Hepatocyte (in vitro differentiated cells): ENCODE results near the gene UROC1. TPM values are rescaled to one million over a fixed set of nuclear protein-coding genes. Genes with fewer than 3 reads are reported as not detected.

Source experiments
- DNase-seq: peaks from one replicate; pipeline ENCODE4 v3.0.0-alpha.2; 2016; ENCODE audit warnings: low spot score
- H2AFZ ChIP-seq: fragments of 200-600 bp; sonication (generic); 2 replicates; pipeline ENCODE4 v1.6.0; 2016; ENCODE audit warnings: antibody characterized with exemption, mild to moderate bottlenecking
- H3K27ac ChIP-seq: fragments of 200-600 bp; sonication (generic); 2 replicates; pipeline ENCODE4 v1.5.1; 2016; ENCODE audit warnings: mild to moderate bottlenecking
- H3K27me3 ChIP-seq: fragments of 200-600 bp; sonication (generic); 2 replicates; pipeline ENCODE4 v1.6.1; 2016
- H3K36me3 ChIP-seq: fragments of 200-600 bp; sonication (generic); replicated peaks from 2 replicates; pipeline ENCODE4 v1.5.1; 2016; ENCODE audit warnings: low read depth; ENCODE audit not compliant: insufficient read depth
- H3K4me1 ChIP-seq: fragments of 200-600 bp; sonication (generic); 2 replicates; pipeline ENCODE4 v1.5.1; 2016; ENCODE audit warnings: mild to moderate bottlenecking, moderate library complexity; ENCODE audit not compliant: insufficient read depth
- H3K4me2 ChIP-seq: fragments of 200-600 bp; sonication (generic); 2 replicates; pipeline ENCODE4 v1.6.0; 2016
- H3K4me3 ChIP-seq: fragments of 200-600 bp; sonication (generic); 2 replicates; pipeline ENCODE4 v1.5.1; 2016; ENCODE audit warnings: mild to moderate bottlenecking
- H3K79me2 ChIP-seq: fragments of 200-600 bp; sonication (generic); 2 replicates; pipeline ENCODE4 v1.6.0; 2017; ENCODE audit warnings: mild to moderate bottlenecking
- H3K9me2 ChIP-seq: fragments of 200-600 bp; sonication (generic); replicated peaks from 2 replicates; pipeline ENCODE4 v1.6.0; 2017; ENCODE audit warnings: mild to moderate bottlenecking; ENCODE audit not compliant: insufficient read depth
- H3K9me3 ChIP-seq: fragments of 200-600 bp; sonication (generic); 2 replicates; pipeline ENCODE4 v1.5.1; 2016; ENCODE audit warnings: low read depth, mild to moderate bottlenecking
- H4K20me1 ChIP-seq: fragments of 200-600 bp; sonication (generic); 2 replicates; pipeline ENCODE4 v1.6.0; 2016; ENCODE audit warnings: mild to moderate bottlenecking; ENCODE audit not compliant: insufficient read depth, poor library complexity, severe bottlenecking
- CTCF ChIP-seq: fragments of 200-600 bp; sonication (generic); IDR thresholded peaks from 2 replicates; pipeline ENCODE4 v1.5.1; 2016; ENCODE audit warnings: antibody characterized with exemption, mild to moderate bottlenecking; ENCODE audit not compliant: poor library complexity
- EZH2 ChIP-seq: fragments of 200-600 bp; sonication (generic); IDR thresholded peaks from 2 replicates; pipeline ENCODE4 v1.6.1; 2016; ENCODE audit warnings: antibody characterized with exemption, mild to moderate bottlenecking, borderline replicate concordance
- EZH2phosphoT487 ChIP-seq: fragments of 200-600 bp; sonication (generic); IDR thresholded peaks from one replicate; pipeline ENCODE4 v1.6.1; 2018; ENCODE audit warnings: antibody characterized with exemption, mild to moderate bottlenecking, low read depth, moderate library complexity; ENCODE audit not compliant: unreplicated experiment, severe bottlenecking
- WGBS: methylation state at CpG from one replicate; pipeline ENCODE4 v1.1.6; 2016; ENCODE audit warnings: low lambda C conversion rate; ENCODE audit errors: missing lambda C conversion rate; 5-methylcytosine and 5-hydroxymethylcytosine counted together
- polyA plus RNA-seq: library from polyadenylated mRNA; unstranded; fragments of >200 nt; fragmentation: Nextera tagmentation; extraction: Ambion mirVana; gene quantifications from 2 replicates; pipeline ENCODE4 v1.2.1, GENCODE V29; 2016
- total RNA-seq: library from RNA; depleted of rRNA; stranded (reverse); fragments of >200 nt; gene quantifications from 2 replicates; pipeline ENCODE4 v1.2.3, GENCODE V29; 2014

UROC1 gene
- total and polyA plus RNA-seq, 2 experiments from 2014 or later, result 2.3 to 4.2 TPM

DNA sequence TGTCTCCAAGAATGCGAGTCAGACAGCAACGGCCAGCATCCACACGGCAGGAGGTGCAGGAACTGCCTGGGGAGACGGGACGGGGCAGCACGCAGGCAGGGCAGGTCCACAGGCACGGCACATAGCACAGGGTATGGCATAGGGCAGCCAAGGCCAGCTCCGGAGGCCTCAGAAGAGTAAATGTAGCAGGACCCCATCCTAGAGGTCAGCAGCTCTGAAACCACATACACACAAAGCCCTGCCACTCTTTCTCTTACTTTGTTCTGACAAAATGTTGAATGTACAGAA lies 68.7 kb downstream of the UROC1 start:
- TF ChIP-seq EZH2 (no peak), CTCF (no peak), EZH2phosphoT487 (no peak)
- no peak overlapping the region for H3K27ac ChIP-seq
- H2AFZ ChIP-seq, result no peak overlapping the region
- no peaks in the 10 kb centered on the region for H4K20me1 ChIP-seq
- no peaks in the 10 kb centered on the region for H3K9me2 ChIP-seq
- H3K36me3 ChIP-seq, result no peaks in the 10 kb centered on the region
- DNase-seq, result no peak
- no peaks in the 10 kb centered on the region for H3K27me3 ChIP-seq
- no peak overlapping the region for H3K4me2 ChIP-seq
- H3K4me1 ChIP-seq, result no peaks in the 10 kb centered on the region
- 97% methylated on average over 8 of the region's 8 CpGs for WGBS
- no peaks in the 10 kb centered on the region for H3K9me3 ChIP-seq
- H3K4me3 ChIP-seq, result no peak overlapping the region
- H3K79me2 ChIP-seq, result peaks cover 3% of the 10 kb centered on the region

- Histone ChIP-seq H2AFZ (no peak overlapping the region), H3K9me3 (no peaks in the 10 kb centered on the region), H3K4me3 (no peak overlapping the region), H3K9me2 (no peaks in the 10 kb centered on the region), H3K4me2 (no peak overlapping the region), H3K4me1 (no peaks in the 10 kb centered on the region), H3K79me2 (no peaks in the 10 kb centered on the region), H4K20me1 (no peaks in the 10 kb centered on the region), H3K27me3 (no peaks in the 10 kb centered on the region), H3K27ac (no peak overlapping the region), H3K36me3 (no peaks in the 10 kb centered on the region)
- TF ChIP-seq CTCF (no peak), EZH2 (no peak), EZH2phosphoT487 (no peak)
- WGBS, result 96% methylated on average over 17 of the region's 17 CpGs
- DNase-seq, result no peak
Measured at GRCh38 chr3:126448136-126448892, 69.3 kb downstream of the UROC1 start.

DNA sequence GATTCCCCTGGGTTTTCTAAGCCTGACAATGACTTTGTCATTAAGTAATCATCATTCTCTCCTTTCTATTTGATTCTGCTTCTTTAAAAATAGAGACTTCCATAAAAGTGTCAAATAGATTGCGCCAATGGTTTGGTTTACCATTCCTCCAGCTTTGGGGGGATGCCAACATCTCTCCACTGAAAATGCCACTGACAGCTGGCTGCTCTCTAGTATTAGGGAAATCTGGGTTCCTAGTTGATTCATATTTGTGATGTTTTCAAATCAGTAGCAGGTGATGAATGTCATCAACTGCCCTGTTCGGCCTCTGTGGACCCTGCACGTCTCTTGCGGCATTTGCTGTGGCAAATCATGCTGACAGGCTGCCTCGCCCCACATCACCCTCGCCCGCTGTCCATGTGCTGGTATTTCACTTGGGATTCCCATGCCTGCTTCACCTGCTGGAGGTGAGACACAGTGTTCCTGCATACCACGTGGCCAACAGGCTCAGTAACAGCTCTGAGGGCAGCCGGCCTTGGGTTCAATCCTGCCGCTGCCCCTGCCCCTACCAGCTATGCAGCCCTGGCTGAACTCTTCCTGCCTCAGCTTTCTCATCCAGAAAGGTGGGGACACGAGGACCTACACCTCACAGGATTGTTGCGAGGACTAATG lies 70.0 kb downstream of the UROC1 start:
- no peak overlapping the region for H2AFZ ChIP-seq
- H3K27me3 ChIP-seq, result no peaks in the 10 kb centered on the region
- no peaks in the 10 kb centered on the region for H3K79me2 ChIP-seq
- H3K36me3 ChIP-seq, result no peaks in the 10 kb centered on the region
- H3K4me3 ChIP-seq, result no peak overlapping the region
- H3K27ac ChIP-seq, result no peak overlapping the region
- H3K9me2 ChIP-seq, result no peaks in the 10 kb centered on the region
- DNase-seq, result no peak
- no peaks in the 10 kb centered on the region for H3K9me3 ChIP-seq
- H4K20me1 ChIP-seq, result no peaks in the 10 kb centered on the region
- WGBS, result 93% methylated on average over 12 of the region's 12 CpGs
- H3K4me1 ChIP-seq, result no peaks in the 10 kb centered on the region
- no peak overlapping the region for H3K4me2 ChIP-seq
- no peak for TF ChIP-seq EZH2phosphoT487

DNA sequence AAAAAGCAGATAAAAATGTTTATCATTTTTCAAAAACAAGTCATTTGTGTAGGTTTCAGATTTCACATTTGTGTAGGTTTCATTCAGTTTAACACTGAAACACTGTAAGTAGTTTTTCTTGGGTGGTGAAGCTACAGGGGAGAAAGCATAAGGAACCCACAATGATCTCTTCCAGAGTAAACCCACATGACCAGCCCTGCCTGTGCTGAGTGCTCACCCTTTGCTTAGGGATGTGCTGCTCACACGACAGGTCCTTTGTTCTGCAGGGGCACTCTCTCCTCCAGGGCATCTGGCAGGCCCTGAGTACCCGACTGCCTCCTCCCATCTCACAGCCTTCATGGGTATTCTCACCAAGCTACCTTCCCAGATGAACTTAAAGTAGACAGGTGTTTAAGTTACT lies 70.8 kb downstream of the UROC1 start:
- H3K9me2 ChIP-seq, result no peaks in the 10 kb centered on the region
- WGBS, result 80% methylated on average over 2 of the region's 2 CpGs
- no peaks in the 10 kb centered on the region for H3K4me1 ChIP-seq
- H4K20me1 ChIP-seq, result no peaks in the 10 kb centered on the region
- H3K36me3 ChIP-seq, result no peaks in the 10 kb centered on the region
- H3K27me3 ChIP-seq, result no peaks in the 10 kb centered on the region
- DNase-seq, result no peak
- no peak overlapping the region for H2AFZ ChIP-seq
- H3K4me3 ChIP-seq, result no peak overlapping the region
- TF ChIP-seq EZH2phosphoT487, result no peak
- no peak for TF ChIP-seq CTCF
- TF ChIP-seq EZH2, result no peak
- H3K27ac ChIP-seq, result no peak overlapping the region
- no peak overlapping the region for H3K4me2 ChIP-seq
- no peaks in the 10 kb centered on the region for H3K9me3 ChIP-seq
- H3K79me2 ChIP-seq, result no peaks in the 10 kb centered on the region
